ENCODE data around the gene SMYD3. TPM values are rescaled to one million over a fixed set of nuclear protein-coding genes. Genes with fewer than 3 reads are reported as not detected.

SMYD3 gene
- total RNA-seq, 1 donor = 171 TPM

- H2AFZ ChIP-seq (ENCODE audit: low read length) = no peak overlapping the region
- no peaks in the 10 kb centered on the region for H3K36me3 ChIP-seq (ENCODE audit: insufficient read depth, low read length)
- no peak for DNase-seq (ENCODE audit: insufficient read length, low spot score, missing footprints)
- no peaks in the 10 kb centered on the region for H3K4me1 ChIP-seq (ENCODE audit: insufficient read depth, low read length)
- no peak overlapping the region for H3K4me2 ChIP-seq (ENCODE audit: insufficient read depth, low read length)
- H3K79me2 ChIP-seq (ENCODE audit: insufficient read depth, low read length) = no peaks in the 10 kb centered on the region
- TF ChIP-seq, protein P1, sequence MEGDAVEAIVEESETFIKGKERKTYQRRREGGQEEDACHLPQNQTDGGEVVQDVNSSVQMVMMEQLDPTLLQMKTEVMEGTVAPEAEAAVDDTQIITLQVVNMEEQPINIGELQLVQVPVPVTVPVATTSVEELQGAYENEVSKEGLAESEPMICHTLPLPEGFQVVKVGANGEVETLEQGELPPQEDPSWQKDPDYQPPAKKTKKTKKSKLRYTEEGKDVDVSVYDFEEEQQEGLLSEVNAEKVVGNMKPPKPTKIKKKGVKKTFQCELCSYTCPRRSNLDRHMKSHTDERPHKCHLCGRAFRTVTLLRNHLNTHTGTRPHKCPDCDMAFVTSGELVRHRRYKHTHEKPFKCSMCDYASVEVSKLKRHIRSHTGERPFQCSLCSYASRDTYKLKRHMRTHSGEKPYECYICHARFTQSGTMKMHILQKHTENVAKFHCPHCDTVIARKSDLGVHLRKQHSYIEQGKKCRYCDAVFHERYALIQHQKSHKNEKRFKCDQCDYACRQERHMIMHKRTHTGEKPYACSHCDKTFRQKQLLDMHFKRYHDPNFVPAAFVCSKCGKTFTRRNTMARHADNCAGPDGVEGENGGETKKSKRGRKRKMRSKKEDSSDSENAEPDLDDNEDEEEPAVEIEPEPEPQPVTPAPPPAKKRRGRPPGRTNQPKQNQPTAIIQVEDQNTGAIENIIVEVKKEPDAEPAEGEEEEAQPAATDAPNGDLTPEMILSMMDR (IDR thresholded peaks at IDR 0.05; ENCODE audit: extremely low read depth, low read depth, low read length) = no peak
- no peaks in the 10 kb centered on the region for H3K9me3 ChIP-seq (ENCODE audit: low read depth, low read length)
- no peaks in the 10 kb centered on the region for H4K20me1 ChIP-seq (ENCODE audit: insufficient read depth, low read length)
- H3K4me3 ChIP-seq (ENCODE audit: insufficient read depth, low read length) = no peak overlapping the region
- H3K27me3 ChIP-seq (ENCODE audit: insufficient read depth, low read length) = no peaks in the 10 kb centered on the region
- H3K27ac ChIP-seq (ENCODE audit: low read depth, low read length) = no peak overlapping the region
These were observed 463.5 kb downstream of the SMYD3 start for GRCh38 chr1:246043556-246043955.

DNA sequence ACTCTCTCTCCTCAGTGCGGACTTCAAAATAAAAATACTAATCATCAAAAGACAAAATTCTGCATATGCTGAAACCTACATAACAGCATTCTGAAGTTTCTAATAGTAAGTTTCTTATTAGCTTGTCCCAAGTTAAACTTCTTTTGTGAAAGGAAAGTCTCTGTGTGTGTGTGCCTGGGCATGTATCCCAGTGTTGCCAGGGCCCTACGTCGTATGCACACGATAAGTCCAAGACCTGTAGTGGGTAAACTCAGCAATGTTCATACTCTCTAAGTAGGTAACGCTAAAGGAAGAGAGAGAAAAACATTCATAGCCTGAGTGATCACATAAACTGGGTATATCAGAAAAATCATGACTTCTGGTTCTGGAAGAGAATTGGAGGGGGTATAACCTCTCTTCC lies 465.7 kb downstream of the SMYD3 start:
- no peaks in the 10 kb centered on the region for H3K9me3 ChIP-seq (ENCODE audit: low read depth, low read length)
- TF ChIP-seq, protein P1 (IDR thresholded peaks at IDR 0.05; ENCODE audit: extremely low read depth, low read depth, low read length) = no peak
- no peaks in the 10 kb centered on the region for H3K4me1 ChIP-seq (ENCODE audit: insufficient read depth, low read length)
- H3K27me3 ChIP-seq (ENCODE audit: insufficient read depth, low read length) = no peaks in the 10 kb centered on the region
- H4K20me1 ChIP-seq (ENCODE audit: insufficient read depth, low read length) = no peaks in the 10 kb centered on the region
- no peaks in the 10 kb centered on the region for H3K79me2 ChIP-seq (ENCODE audit: insufficient read depth, low read length)
- no peak overlapping the region for H3K4me3 ChIP-seq (ENCODE audit: insufficient read depth, low read length)
- H3K36me3 ChIP-seq (ENCODE audit: insufficient read depth, low read length) = no peaks in the 10 kb centered on the region
- DNase-seq (ENCODE audit: insufficient read length, low spot score, missing footprints) = no peak
- H2AFZ ChIP-seq (ENCODE audit: low read length) = no peak overlapping the region
- no peak overlapping the region for H3K4me2 ChIP-seq (ENCODE audit: insufficient read depth, low read length)
- H3K27ac ChIP-seq (ENCODE audit: low read depth, low read length) = no peak overlapping the region

DNA sequence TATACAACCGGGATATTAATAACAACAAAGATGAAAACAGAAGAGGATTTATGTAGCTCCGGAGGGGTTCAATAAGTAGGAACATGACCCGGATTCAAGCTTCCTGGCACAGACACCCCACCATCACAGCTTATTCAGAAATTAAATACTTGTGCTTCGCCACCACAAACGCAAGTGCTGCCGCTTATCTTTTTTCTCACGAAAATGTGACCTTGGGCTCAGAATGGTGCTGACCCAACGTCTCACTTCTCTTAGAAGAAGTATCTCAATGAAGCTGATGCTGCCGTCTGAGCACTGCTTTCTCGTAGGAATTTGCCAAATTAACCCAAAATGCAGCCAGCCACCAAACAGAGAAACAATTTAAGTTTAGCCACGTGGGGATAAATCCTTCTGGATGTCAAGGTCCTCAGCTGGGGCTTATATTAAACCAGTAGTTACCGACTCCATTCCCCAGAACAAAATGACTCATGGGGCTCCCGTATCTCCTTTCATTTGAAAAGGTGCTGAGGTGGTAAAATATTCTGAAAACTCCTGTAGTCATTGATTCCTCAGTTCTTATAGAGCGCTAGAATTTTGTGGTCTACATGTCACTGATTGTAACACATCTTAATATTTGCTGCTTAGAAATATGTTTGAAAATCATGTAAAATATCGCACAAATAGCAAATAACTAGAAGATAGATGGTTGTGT lies 466.7 kb downstream of the SMYD3 start:
- Histone ChIP-seq H3K9me3 (ENCODE audit: low read depth, low read length) (no peaks in the 10 kb centered on the region), H3K27me3 (ENCODE audit: insufficient read depth, low read length) (no peaks in the 10 kb centered on the region), H3K4me3 (ENCODE audit: insufficient read depth, low read length) (no peak overlapping the region), H3K27ac (ENCODE audit: low read depth, low read length) (no peak overlapping the region), H4K20me1 (ENCODE audit: insufficient read depth, low read length) (no peaks in the 10 kb centered on the region), H3K36me3 (ENCODE audit: insufficient read depth, low read length) (no peaks in the 10 kb centered on the region), H2AFZ (ENCODE audit: low read length) (no peak overlapping the region), H3K4me1 (ENCODE audit: insufficient read depth, low read length) (no peaks in the 10 kb centered on the region), H3K79me2 (ENCODE audit: insufficient read depth, low read length) (no peaks in the 10 kb centered on the region), H3K4me2 (ENCODE audit: insufficient read depth, low read length) (no peak overlapping the region)
- TF ChIP-seq, protein P1 (IDR thresholded peaks at IDR 0.05; ENCODE audit: extremely low read depth, low read depth, low read length) = no peak
- DNase-seq (ENCODE audit: insufficient read length, low spot score, missing footprints) = no peak

DNA sequence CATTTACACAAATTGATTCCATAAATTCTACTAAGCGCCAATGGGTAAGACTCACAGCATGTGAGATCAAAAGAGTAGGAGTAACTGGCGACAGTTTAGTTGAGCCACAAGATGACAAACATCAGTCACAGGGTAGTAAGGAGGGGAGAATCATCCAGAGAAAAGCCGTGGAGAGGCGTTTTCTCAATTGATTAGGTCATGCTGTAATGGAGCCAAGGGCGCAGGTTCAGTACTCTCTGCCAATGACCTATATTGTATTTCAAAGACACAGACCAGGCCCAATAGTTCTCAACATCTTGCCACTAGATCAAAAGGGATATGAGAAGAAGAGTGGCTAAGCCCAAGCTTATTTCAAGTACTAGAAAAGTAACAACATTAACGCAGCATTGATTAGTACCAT lies 467.5 kb downstream of the SMYD3 start:
- no peaks in the 10 kb centered on the region for H4K20me1 ChIP-seq (ENCODE audit: insufficient read depth, low read length)
- H2AFZ ChIP-seq (ENCODE audit: low read length) = no peak overlapping the region
- H3K27me3 ChIP-seq (ENCODE audit: insufficient read depth, low read length) = no peaks in the 10 kb centered on the region
- H3K4me2 ChIP-seq (ENCODE audit: insufficient read depth, low read length) = no peak overlapping the region
- TF ChIP-seq, protein P1 (IDR thresholded peaks at IDR 0.05; ENCODE audit: extremely low read depth, low read depth, low read length) = no peak
- no peaks in the 10 kb centered on the region for H3K79me2 ChIP-seq (ENCODE audit: insufficient read depth, low read length)
- DNase-seq (ENCODE audit: insufficient read length, low spot score, missing footprints) = no peak
- no peaks in the 10 kb centered on the region for H3K4me1 ChIP-seq (ENCODE audit: insufficient read depth, low read length)
- no peaks in the 10 kb centered on the region for H3K9me3 ChIP-seq (ENCODE audit: low read depth, low read length)
- no peak overlapping the region for H3K4me3 ChIP-seq (ENCODE audit: insufficient read depth, low read length)
- no peaks in the 10 kb centered on the region for H3K36me3 ChIP-seq (ENCODE audit: insufficient read depth, low read length)
- no peak overlapping the region for H3K27ac ChIP-seq (ENCODE audit: low read depth, low read length)
